Measurements from ENCODE around the gene UVRAG. TPM values are rescaled to one million over a fixed set of nuclear protein-coding genes. Genes with fewer than 3 reads are reported as not detected.
A peak's percentile ranks its signal among the peaks of the same experiment; 100 is the strongest.

Gene UVRAG
- total RNA-seq, 1 donor from 2014 or later = 20.2 TPM

GRCh38 chr11:75768112-75768908 is 46.7 kb upstream of the UVRAG start, which contains the start of gene DGAT2:
Gene DGAT2, plus strand, starts transcription at chr11:75768778. Its CDS starts 214 bp downstream, at chr11:75768992.
- H3K9me3 Mint-ChIP-seq (ENCODE audit: unreplicated experiment) = no peaks in the 10 kb centered on the region

GRCh38 chr11:75768909-75769771 is 45.9 kb upstream of the UVRAG start:
- TF ChIP-seq CTCF (IDR thresholded peaks at IDR 0.05) = no peak
- Mint-ChIP-seq H3K9me3 (ENCODE audit: unreplicated experiment) (no peaks in the 10 kb centered on the region), H3K4me3 (ENCODE audit: unreplicated experiment) (no peak overlapping the region), H3K27me3 (ENCODE audit: unreplicated experiment) (peaks cover 44% of the 10 kb centered on the region), H3K27ac (ENCODE audit: unreplicated experiment) (no peak overlapping the region), H3K36me3 (ENCODE audit: unreplicated experiment) (no peaks in the 10 kb centered on the region), H3K4me1 (ENCODE audit: unreplicated experiment) (peaks cover 7% of the 10 kb centered on the region)
- DNase-seq (ENCODE audit: extremely low spot score, unreplicated experiment) = no peak

More at GRCh38 chr11:75768112-75768908, 46.7 kb upstream of the UVRAG start, which contains the start of gene DGAT2:
- Mint-ChIP-seq H3K4me3 (ENCODE audit: unreplicated experiment) (peak within 1 kb of the TSS; percentile 66), H3K4me1 (ENCODE audit: unreplicated experiment) (peaks cover 7% of the 10 kb centered on the region), H3K27me3 (ENCODE audit: unreplicated experiment) (peaks cover 44% of the 10 kb centered on the region), H3K27ac (ENCODE audit: unreplicated experiment) (no peak within 1 kb of the TSS), H3K36me3 (ENCODE audit: unreplicated experiment) (no peaks in the 10 kb centered on the region)
- TF ChIP-seq CTCF (IDR thresholded peaks at IDR 0.05) = peak; percentile 16
- no peak for DNase-seq (ENCODE audit: extremely low spot score, unreplicated experiment)

GRCh38 chr11:75770102-75770501 is 44.9 kb upstream of the UVRAG start:
- peaks cover 44% of the 10 kb centered on the region for H3K27me3 Mint-ChIP-seq (ENCODE audit: unreplicated experiment)
- TF ChIP-seq CTCF (IDR thresholded peaks at IDR 0.05) = no peak
- DNase-seq (ENCODE audit: extremely low spot score, unreplicated experiment) = no peak
- H3K36me3 Mint-ChIP-seq (ENCODE audit: unreplicated experiment) = no peaks in the 10 kb centered on the region
- H3K27ac Mint-ChIP-seq (ENCODE audit: unreplicated experiment) = no peak overlapping the region
- peaks cover 7% of the 10 kb centered on the region for H3K4me1 Mint-ChIP-seq (ENCODE audit: unreplicated experiment)
- no peak overlapping the region for H3K4me3 Mint-ChIP-seq (ENCODE audit: unreplicated experiment)
- H3K9me3 Mint-ChIP-seq (ENCODE audit: unreplicated experiment) = no peaks in the 10 kb centered on the region

GRCh38 chr11:75771646-75772410 is 43.2 kb upstream of the UVRAG start:
- Mint-ChIP-seq H3K9me3 (ENCODE audit: unreplicated experiment) (no peaks in the 10 kb centered on the region), H3K27ac (ENCODE audit: unreplicated experiment) (no peak overlapping the region), H3K4me1 (ENCODE audit: unreplicated experiment) (peaks cover 7% of the 10 kb centered on the region), H3K27me3 (ENCODE audit: unreplicated experiment) (peaks cover 44% of the 10 kb centered on the region), H3K36me3 (ENCODE audit: unreplicated experiment) (no peaks in the 10 kb centered on the region), H3K4me3 (ENCODE audit: unreplicated experiment) (no peak overlapping the region)
- no peak for DNase-seq (ENCODE audit: extremely low spot score, unreplicated experiment)
- TF ChIP-seq CTCF (IDR thresholded peaks at IDR 0.05) = no peak

Data from osteocyte (in vitro differentiated cells).